LoVo (cell line): ENCODE data around the gene OR4F15.
"Not testable (repeated sequence)": the region's sequence is repeated elsewhere in the genome, so short reads cannot be mapped to it uniquely, and the experiment has no call there.

Source experiments
- DNase-seq: peaks from one replicate; pipeline ENCODE4 v3.0.0-alpha.2; 2016; ENCODE audit warnings: low spot score

OR4F15 gene, protein sequence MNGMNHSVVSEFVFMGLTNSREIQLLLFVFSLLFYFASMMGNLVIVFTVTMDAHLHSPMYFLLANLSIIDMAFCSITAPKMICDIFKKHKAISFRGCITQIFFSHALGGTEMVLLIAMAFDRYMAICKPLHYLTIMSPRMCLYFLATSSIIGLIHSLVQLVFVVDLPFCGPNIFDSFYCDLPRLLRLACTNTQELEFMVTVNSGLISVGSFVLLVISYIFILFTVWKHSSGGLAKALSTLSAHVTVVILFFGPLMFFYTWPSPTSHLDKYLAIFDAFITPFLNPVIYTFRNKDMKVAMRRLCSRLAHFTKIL

DNA sequence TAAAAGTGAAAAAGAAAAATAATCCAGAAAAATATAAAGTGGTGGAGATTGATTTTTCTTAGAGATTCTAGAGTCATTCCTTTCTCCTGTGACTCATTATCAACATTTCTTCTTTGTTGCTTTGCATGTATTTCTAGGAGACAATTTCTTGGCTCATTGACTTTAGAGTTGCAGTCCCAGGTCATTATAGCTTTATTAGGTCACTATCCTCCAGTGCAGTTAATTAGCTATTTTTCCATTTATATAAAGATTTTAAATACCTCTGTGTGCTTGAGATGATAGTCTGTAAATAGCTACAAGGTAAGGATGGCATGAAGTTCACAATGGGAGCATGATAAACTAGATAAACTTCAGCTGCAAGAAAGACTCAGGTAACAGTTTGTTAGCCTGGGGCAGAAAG, at the start of gene OR4F15:
Gene OR4F15, plus strand, starts transcription at position 301 of the 400 bp plus-strand sequence. CDS start 5,985 bp downstream, outside the sequence.
- DNase-seq: no peak

DNA sequence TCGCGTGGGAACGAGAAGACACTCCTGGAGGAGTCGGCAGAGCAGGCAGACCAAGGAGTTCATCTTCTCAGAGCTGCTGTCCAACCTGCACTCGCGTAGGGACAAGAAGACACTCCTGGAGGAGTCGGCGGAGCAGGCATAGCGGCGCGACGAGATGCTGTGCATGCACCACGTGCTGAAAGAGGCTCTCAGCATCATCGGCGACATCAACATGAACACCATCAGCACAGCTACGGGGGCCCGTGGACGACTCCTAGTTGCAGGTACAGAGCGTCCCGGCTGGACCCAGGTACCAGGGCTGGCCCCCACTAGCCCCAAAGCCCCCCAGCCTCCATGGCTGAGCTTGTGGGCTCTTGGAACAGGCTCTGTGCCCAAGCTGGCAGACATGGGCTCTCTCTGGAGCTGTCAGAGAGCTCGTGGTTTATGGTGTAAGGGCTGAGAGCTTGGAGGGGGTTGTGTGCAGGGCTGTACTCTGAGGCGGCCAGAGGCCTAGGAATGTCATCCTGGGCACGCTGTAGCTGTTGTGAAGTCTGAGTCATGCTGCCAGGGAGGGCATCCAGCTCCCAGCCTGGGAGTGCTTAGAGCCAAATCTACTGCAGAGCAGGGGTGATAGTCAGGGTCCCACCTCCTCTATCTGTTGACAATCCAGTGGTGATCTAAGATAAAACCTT, 47.2 kb upstream of the OR4F15 start:
- not testable (repeated sequence) for DNase-seq

DNA sequence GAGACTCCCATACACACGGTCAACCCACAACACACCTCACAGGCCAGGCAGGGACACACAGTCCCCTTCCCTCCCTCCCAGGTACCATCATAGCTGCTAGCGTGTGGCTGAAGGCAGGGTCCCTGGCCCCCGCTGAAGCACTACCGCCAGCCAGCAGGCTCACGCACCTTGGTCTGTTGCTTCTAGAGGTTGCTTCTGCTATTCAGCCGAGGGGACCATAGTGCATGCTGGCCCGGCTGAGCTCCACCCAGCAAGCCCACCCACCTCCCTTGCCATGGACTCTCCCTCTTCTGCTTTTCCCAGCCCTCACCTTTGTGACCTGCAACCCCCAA, 46.7 kb upstream of the OR4F15 start:
- DNase-seq: not testable (repeated sequence)

DNA sequence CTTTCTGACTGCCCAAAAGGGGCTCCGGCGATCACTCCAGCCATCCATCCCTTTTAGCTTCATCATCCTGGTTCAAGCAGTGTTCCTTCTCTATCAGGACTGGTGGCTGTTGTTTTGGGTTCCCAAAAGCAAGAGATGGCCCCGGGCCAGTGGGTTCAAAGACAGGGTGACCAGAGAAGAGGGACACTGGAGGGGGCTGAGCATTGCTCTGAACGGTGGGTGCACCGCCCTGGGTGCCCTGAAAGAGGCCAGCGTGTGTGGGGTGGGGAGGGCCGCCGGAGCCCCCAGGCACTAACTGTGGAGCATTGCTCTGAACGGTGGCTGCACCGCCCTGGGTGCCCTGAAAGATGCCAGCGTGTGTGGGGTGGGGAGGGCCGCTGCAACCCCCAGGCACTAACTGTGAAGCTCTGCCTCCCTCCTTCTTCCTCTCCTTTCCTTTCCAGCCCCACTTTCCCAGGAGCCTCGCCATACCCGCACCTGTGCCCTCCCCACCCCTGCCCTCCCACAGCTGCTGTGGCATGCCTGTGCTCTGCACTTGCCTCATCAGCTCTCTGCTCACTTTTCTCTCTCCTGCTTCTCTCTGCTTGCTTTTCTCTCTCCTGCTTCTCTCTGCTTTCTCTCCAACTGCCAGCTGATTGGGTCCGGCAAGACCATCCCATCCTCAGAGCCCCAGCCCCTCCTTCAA, 46.1 kb upstream of the OR4F15 start:
- no peak for DNase-seq

DNA sequence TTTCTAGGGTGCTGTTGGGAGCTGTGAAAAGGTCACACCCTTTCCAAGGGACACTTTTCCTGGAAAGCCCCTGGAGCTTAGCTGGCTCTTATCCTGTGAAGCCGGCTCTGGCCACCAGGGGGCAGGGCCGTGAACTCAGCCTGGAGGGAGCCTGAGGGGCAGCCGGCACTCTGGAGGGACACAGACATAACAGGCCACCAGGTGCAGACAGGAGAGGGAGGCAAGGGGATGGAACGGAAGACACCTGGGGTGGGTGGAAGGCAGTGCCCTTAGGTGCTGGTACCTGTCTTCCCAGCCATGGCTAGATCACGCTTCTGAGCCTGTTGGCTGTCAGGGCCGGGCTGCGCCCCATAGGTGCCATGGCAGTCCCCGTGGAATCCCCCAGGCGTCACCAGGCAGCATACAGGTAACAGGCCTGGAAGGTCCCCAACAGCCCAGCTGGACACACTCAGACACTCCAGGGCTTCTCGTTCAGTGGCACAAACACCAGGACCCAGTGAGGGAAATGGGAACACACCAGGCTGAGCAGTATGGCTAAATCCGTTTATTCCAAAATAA, 44.8 kb upstream of the OR4F15 start:
- DNase-seq: not testable (repeated sequence)

DNA sequence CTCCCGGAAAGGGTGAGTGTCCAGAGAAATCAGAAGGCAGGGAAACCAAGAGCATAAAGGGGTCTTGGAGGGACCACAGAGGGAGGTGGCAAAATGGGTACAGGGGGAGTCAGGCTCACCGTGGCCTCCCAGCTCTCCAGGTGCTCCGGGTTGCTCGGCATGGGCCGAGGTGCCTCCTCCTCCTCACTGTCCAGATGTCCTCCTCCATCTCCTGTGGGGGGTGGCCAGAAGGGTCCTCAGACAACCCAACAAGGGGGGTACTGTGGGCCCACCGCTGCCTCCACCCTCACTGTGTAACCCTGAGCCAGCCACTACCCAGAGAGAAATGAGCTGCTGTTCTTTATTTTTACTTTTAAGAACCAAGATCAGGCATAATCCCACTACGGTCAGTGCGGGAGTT, 39.1 kb upstream of the OR4F15 start:
- DNase-seq: no peak

DNA sequence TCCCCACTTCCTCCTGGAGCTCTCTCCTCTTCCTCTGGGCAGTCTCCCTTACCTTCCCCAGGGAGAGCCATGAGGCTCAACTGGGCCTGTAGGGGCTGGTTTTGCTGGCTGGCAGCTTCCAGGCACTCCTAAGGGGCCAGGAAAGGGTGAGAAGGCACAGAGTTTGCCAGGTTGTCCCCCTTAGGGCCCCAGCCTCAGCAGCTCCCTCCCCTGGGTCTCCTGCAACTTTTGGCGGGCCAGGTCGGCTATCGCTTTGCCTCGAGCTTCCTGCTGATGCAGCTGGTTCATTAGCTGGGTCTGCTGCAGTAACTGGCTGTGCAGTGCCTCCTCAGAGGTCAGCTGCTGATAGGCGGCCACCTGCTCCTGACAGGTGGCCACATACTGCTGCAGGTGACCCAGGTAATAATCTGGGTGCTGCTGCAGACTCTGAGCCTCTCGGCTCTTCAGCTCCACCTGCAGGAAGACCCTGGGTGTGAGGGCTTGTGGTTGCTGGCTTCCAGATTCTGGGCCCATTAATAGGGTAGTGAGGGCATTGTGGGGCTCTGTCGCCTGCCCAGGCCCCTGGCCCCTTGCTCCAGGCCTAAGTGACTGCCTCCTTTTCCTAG, 38.4 kb upstream of the OR4F15 start:
- no peak for DNase-seq

DNA sequence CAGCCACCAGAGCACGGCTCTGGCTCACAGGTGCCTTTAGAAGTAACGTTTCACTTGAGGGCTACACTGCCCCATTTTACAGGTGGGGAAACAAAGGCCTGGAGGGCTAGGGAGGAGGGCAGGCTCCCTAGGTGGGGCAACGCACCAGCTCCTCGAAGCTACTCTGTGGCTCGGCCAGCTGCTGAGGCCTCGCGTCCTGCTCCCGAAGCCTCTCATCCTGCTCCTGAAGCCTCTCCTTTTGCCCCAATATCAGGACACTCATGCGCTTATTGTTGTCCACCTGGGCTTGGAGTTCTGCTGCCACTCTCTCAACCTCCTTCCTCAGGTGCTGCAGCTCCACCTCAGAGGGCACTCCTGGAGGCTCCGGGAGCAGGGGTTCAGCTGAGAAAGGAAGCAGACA, 36.9 kb upstream of the OR4F15 start:
- DNase-seq: no peak

DNA sequence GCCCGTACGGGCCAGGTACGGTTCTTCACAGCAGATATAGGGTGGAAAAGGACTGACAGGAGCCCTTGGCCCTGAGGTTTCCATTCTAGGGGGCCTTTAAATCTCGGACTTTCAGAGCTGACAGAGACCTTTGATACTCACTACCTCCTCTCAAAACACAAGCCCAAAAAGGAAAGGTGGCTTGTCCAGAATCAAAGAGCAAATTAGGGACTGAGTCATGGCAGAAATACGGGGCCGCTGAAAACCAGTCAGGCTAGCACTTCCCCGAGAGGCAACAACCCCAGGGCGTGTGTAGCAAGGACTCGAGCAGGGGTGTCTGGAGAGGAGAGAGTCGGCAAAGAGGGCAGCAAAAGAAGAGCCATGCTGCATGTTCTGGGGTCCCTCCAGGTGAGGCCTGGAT, 33.4 kb upstream of the OR4F15 start:
- not testable (repeated sequence) for DNase-seq

DNA sequence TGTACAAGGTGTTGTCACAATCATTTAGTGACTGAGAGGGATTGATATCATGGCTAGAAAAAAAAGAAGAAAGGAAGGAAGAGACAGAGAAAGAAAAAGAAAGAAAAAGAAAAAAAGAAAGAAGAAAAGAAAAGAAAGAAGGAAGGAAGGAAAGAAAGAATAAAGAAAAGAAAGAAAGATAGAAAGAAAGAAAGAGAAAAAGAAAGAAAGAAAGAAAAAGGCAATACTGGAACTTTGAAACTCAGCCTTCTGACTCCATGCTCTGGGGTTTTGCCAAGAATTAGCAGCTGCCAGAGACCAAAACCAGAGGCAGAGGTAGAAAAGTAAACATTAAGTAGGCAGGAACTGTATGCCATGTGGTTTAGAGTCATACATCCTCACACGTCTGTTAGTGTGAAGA, 31.8 kb upstream of the OR4F15 start:
- DNase-seq: not testable (repeated sequence)

DNA sequence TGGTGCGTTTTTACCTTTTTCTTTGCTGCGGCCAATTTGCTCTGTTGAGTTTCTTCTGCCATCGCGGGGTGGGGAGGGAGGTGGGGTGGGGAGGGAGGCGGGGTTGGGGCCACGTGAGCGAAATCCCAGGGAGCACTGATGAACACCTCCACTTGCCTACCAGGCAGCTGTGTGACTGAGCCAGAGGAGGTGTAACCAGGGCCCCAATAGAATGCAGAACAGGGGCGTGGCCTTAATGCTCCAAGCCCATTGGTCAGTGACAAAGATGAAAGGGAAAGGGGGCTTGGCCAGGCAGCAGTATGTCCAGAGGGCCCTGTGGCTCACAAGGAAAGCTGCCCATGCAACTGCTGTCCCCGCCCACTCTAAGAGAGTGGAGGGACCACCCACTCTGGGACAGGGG, 30.1 kb upstream of the OR4F15 start:
- DNase-seq: no peak

DNA sequence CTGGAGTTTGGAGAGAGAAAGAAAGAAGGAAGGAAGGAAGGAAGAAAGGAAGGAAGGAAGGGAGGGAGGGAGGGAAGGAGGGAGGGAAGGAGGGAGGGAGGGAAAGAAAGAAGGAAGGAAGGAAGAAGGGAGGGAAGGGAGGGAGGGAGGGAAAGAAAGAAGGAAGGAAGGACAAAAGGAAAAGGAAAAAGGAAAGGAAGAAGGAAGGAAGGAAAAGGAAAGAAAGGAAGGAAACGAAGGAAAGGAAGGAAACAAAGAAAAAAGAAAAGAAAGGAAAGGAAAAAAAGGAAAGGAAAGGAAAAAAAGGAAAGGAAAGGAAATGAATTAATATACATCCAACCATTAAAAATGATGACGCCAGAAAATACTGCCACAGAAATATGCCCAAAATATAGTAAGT, 27.4 kb upstream of the OR4F15 start:
- DNase-seq: no peak

DNA sequence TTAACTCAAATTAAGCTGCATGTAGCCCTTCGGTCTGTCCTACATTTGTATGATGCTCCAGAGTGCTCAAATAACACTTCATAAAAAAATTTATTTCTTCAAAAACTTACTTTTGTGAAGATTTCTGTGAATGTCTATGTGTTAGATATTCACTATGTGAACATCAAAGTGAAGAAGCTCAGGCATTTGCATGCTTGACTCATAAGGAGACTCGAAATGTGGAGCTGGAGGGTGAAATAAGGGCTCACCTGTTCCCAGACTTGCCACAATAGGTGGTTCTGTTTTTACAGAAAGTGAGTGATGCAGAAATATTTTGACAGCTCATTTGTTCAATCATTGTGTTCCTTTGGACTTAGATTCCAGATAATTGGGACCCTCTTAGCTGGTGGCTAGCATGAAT, 25.6 kb upstream of the OR4F15 start:
- not testable (repeated sequence) for DNase-seq

DNA sequence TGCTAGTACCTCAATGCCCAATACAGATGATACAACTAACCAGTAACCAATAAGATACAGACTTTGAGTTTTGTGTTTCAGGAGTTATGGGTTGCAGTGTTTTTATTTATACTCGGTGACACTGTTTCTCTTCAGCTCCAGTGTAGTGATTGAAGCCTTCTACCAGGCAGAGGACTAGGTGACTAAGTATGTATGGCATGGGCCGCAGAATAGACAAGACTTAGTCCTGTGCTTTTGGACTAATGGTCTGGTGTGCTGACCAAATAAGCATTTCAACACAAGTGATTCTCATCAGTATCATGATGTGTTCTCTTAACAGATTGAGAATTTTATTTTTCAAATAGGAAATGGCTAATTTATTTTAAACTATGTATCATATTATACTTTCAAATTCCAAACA, 24.0 kb upstream of the OR4F15 start:
- not testable (repeated sequence) for DNase-seq

DNA sequence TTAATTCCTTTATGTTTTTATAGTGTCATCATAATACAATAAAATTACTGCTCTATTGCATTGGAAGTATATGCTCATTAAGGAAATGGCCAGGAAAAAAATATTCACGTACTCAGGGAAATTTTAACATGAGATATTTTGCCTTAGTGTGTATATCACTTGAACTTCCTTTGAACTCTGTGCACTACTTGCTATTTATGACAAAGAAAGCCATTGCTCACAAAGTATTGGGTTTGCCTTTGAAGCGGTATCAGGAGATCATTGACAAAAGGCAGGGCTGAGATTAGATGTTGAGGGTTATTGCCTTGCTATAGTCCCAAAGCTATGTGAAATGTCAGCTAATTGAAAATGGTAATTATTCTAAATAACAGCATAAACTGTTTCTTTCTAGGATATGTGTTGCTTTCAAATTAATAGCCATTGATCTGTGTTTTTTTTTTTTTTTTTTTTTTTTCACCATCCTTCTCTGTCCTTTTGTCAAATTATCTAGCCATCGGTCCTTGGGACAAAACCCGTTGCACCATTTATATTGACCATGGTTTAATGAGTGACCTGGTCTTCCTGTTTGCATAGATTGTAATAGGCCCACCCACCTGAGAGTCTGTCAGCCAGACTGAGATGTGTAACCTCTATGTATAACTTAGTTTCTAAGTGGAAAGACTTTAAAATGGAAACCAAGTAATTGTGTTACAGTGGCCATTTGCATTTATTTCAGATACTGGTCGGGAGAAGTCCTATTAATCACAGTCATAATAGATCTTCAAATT, 23.3 kb upstream of the OR4F15 start:
- not testable (repeated sequence) for DNase-seq

DNA sequence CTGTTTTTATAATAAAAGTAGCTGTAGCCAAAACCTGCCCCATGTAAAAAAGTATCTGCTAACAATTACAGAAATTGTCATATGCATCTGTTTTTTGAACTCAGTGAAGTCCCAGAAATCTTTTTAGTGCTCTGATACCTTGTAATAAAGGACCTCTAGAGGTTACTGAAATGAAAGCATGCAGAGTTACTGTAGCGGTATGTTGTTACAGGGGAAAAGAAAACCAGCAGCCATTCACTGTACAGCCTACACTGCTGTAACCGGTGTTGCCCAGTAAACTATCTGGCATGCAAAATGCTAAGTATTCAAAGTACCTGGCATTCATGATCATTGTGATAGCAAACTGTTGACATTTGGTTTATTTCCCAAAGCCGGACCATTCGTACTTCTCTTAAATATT, 21.3 kb upstream of the OR4F15 start:
- DNase-seq: not testable (repeated sequence)

DNA sequence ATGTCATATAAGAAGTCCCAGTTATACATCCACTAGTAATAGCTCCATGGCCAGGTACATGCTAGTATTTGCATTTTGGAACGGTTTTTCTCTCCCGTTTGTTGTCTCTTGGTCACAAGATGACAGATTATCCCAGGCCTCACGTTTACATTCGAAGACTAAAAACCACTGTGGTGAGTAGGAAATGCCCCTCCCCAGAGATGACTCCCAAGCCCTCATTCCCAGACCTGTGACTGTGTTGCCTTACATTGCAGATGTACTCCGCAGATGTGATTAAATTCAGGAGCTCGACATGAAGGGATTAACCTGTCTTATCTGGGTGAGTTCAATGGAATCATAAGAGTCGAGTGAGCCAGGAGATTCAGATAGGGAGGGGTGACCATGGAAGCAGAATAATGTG, 18.0 kb upstream of the OR4F15 start:
- DNase-seq: not testable (repeated sequence)

DNA sequence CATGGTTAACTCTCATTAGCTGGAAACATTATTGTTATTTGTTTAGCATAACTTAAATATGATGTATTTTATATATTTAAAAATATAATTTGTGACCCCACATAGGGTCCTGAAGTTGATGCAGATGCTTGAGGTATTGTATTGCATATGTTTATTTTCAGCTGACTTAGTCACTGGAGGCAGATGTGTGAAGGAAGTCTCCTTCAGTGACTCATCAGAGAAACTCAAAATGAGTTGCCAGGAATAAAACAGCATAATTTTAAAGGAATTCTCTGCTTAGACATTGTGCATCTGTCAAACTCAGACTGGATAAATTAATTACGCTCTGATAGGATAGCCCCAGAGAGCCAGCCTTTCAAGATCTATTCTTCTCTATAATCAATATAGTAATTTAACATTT, 16.5 kb upstream of the OR4F15 start:
- DNase-seq: no peak

DNA sequence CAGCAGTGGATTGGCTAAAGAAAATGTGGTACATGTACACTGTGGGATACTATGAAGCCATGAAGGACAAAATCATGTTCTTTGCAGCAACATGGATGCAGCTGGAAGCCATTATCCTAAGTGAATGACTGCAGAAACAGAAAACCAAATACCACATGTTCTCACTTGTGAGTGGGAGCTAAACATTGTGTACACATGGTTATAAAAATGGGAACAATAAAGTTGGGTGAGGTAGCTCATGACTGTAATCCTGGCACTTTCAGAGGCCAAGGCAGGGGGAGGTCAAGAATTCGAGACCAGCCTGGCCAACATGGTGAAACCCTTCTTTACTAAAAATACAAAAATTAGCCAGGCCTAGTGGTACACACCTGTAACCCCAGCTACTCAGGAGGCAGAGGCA, 12.3 kb upstream of the OR4F15 start:
- DNase-seq: no peak

DNA sequence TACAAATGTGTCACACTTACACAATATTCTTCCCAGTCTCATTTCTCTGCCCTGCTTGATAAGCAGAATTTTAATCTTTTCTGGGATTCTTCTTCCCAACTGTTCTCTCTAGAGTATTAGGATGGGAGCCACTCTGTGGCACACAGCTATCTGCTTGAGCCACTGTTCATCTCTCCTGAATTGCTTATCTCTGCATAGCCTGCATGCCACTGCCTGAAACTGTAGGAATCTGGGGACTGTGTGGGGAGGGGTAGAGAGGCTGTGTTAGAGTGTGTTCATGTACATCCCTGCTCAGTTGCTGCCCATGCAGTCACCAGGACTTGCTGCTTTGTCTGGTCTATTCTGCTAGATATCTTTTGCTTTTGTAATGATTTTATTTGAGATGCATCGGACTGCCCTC, 11.0 kb upstream of the OR4F15 start:
- DNase-seq: no peak

DNA sequence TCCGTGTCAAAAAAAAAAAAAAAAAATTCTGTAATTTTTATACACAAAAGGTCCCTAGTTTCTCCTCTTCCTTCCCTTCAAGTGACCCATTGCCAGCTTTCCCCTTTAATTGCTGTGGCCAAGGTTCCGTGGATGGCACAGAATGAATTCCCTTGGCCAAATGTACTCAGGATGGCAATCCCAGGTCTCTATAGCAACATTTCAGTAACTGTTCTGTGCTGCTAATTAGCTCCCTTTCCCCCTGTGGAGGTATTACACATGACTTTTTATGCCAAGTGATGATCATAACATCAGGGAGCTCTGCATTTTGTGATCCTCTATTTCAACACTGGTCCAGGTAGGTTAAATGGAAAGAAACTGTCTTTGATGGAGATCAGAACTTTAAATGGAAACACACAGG, 8.8 kb upstream of the OR4F15 start, which contains the start of gene OR4F6:
Gene OR4F6, plus strand, starts transcription at position 301 of the 400 bp plus-strand sequence. CDS start 2,211 bp downstream, outside the sequence.
- DNase-seq: no peak

DNA sequence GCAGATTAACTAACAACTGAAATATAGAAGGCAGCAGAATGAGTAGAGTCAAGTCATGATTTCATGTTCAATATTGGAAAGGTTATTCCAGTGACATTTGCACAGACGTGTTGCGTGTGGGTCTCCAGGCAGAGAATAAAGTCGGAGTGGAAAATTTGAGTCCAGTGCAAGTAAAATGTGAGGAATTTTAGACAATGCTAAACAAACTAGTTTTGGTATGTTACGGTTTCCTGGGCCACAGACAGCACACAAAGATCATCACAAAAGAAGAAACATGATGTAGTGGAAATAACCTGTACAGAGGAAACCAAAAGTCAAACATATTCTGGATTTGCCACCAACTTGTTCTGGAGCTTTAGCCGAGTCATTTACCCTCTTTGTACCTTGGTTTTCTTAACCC, 8.3 kb upstream of the OR4F15 start:
- no peak for DNase-seq
